Stomach (tissue), 9 donors: Measurements from ENCODE around the gene SPECC1. TPM values are rescaled to one million over a fixed set of nuclear protein-coding genes. Genes with fewer than 3 reads are reported as not detected.

Experiments
- DNase-seq, 2 donors: peaks; one replicate each; pipeline versions ENCODE4 v3.0.0 to v3.0.0-alpha.2; 2013 to 2019
- H3K27ac ChIP-seq, 5 donors: fragments of 200-600 bp in 4 of 5; sonication (generic) in 4 of 5; one replicate each; pipeline ENCODE4 v1.5.1; 2013 to 2019; ENCODE audit warnings: mild to moderate bottlenecking in 1 of 5, moderate library complexity in 1 of 5
- H3K27me3 ChIP-seq, 3 donors: fragments of 200-600 bp; sonication (generic); one replicate each; pipeline ENCODE4 v1.5.1; 2017 to 2019; ENCODE audit warnings: mixed run types in 1 of 3
- H3K36me3 ChIP-seq, 4 donors: fragments of 200-600 bp; sonication (generic); 1 replicate in 3 of 4; 2 replicates in 1 of 4; pipeline ENCODE4 v1.5.1; 2016 to 2019
- H3K4me1 ChIP-seq, 4 donors: fragments of 200-600 bp; sonication (generic); one replicate each; pipeline ENCODE4 v1.5.1; 2016 to 2019
- H3K4me3 ChIP-seq, 4 donors: fragments of 200-600 bp; sonication (generic) in 3 of 4; one replicate each; pipeline ENCODE4 v1.5.1; 2016 to 2019; ENCODE audit warnings: mild to moderate bottlenecking in 1 of 4
- H3K9me3 ChIP-seq, 4 donors: fragments of 200-600 bp; sonication (generic); one replicate each; pipeline ENCODE4 v1.5.1; 2016 to 2019
- EP300 ChIP-seq: sonication (generic); formaldehyde crosslinking; IDR thresholded peaks from one replicate; pipeline ENCODE4 v1.6.1; 2017; ENCODE audit warnings: antibody characterized with exemption
- POLR2A ChIP-seq, 4 donors: fragments of 450-650 bp; IDR thresholded peaks; one replicate each; pipeline ENCODE4 v1.6.1; 2016; ENCODE audit warnings: antibody characterized with exemption in 4 of 4, control low read depth in 2 of 4, mild to moderate bottlenecking in 1 of 4, moderate library complexity in 1 of 4
- POLR2AphosphoS5 ChIP-seq, 3 donors: sonication (generic); formaldehyde crosslinking; IDR thresholded peaks; one replicate each; pipeline ENCODE4 v1.6.1; 2016; ENCODE audit warnings: antibody characterized with exemption in 3 of 3
- whole genome bisulfite sequencing, 5 donors: extraction: QIAGEN DNeasy Blood & Tissue Kit in 3 of 5; methylation state at CpG; one replicate each; pipeline versions ENCODE4 v1.1.5 to v1.1.7; 2013 to 2018; 5-methylcytosine and 5-hydroxymethylcytosine counted together
- intact Hi-C: fragments of 100-400 bp; cut with DNase I; formaldehyde crosslinking; loops from one replicate; pipeline ENCODE4 v1.15.1; 2023; ENCODE audit warnings: low total_unique reads
- polyA plus RNA-seq, 3 donors: library from polyadenylated mRNA; stranded (reverse); fragments of 200-250 nt; gene quantifications; one replicate each; pipeline ENCODE4 v1.2.3, GENCODE V29; 2013
- total RNA-seq, 5 donors: library from RNA; depleted of rRNA; stranded (reverse); fragments of >200 nt; gene quantifications; one replicate each; pipeline versions ENCODE4 v1.1.0 to v1.2.3, GENCODE V29; 2014 to 2016
- TF ChIP-seq, protein P1 (sequence below), 7 experiments: fragments of 450-650 bp in 4 of 7; fragments of 200-600 bp in 3 of 7; sonication (generic) in 3 of 7; IDR thresholded peaks; one replicate each; pipeline ENCODE4 v1.5.1; 2016 to 2019; ENCODE audit warnings: antibody characterized with exemption in 7 of 7, control low read depth in 2 of 7, mild to moderate bottlenecking in 1 of 7
- donor health status: healthy with polysubstance abuse.
- donor health status: Bipolar disorder and iron deficiency.
- donor health status: healthy.

The SPECC1 gene
- total and polyA plus RNA-seq, 8 donors: 12.8 to 161 (median 34.5) TPM

DNA sequence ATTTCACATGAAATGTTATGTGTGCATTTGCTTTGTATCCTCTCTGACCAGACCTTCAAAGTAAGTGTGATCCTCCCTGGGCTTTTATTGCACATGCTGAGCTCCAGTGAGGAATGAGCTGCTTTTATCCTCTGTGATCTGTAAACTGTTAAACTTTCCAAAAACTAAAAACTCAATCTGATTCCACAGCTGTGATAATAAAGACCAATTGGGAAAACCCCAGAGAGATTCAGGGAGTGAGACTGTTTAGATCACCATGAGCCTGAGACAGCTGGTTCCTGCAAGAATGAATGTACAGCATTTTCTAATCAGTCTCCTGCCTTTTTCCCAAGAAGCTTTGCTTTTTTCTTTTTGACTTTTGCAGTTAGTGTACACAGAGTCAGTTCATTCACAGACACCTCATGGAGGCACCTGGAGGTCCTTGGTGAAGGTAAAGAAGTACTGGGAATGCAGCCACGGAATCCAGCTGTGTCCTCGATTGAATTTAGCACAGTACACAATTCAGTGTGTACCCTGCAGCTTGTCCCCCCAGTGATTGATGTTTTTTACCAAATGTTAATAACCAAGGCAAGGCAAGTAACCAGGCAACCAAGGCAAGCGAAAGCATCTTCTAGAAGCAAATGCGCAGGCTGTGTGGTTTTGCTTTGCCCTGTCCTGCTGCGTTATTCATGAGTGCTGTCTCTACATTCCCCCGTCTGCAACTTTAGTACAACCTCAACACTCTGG is 275.6 kb downstream of the SPECC1 start:
- TF ChIP-seq, protein P1, sequence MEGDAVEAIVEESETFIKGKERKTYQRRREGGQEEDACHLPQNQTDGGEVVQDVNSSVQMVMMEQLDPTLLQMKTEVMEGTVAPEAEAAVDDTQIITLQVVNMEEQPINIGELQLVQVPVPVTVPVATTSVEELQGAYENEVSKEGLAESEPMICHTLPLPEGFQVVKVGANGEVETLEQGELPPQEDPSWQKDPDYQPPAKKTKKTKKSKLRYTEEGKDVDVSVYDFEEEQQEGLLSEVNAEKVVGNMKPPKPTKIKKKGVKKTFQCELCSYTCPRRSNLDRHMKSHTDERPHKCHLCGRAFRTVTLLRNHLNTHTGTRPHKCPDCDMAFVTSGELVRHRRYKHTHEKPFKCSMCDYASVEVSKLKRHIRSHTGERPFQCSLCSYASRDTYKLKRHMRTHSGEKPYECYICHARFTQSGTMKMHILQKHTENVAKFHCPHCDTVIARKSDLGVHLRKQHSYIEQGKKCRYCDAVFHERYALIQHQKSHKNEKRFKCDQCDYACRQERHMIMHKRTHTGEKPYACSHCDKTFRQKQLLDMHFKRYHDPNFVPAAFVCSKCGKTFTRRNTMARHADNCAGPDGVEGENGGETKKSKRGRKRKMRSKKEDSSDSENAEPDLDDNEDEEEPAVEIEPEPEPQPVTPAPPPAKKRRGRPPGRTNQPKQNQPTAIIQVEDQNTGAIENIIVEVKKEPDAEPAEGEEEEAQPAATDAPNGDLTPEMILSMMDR (IDR thresholded peaks at IDR 0.05): no peak
- no peak for TF ChIP-seq POLR2A (IDR thresholded peaks at IDR 0.05)
- TF ChIP-seq POLR2AphosphoS5 (IDR thresholded peaks at IDR 0.05): no peak
- no peak for TF ChIP-seq EP300
- Histone ChIP-seq H3K4me1 (peaks cover 0 to 11% (median 1%) of the 10 kb centered on the region in 4 donors), H3K4me3 (no peak overlapping the region), H3K9me3 (no peaks in the 10 kb centered on the region), H3K27me3 (no peaks in the 10 kb centered on the region), H3K27ac (no peak overlapping the region), H3K36me3 (peaks cover 0 to 20% (median 0%) of the 10 kb centered on the region in 4 donors)
- intact Hi-C loops: no loop called here
- WGBS, 5 donors: 70 to 82% (median 72%) methylated on average over 6 of the region's 6 CpGs
- DNase-seq: peak in 1 of 2 donors; percentile 32

- Histone ChIP-seq H3K36me3 (peaks cover 0 to under 1% (median 0%) of the 10 kb centered on the region in 4 donors), H3K4me3 (no peak overlapping the region), H3K9me3 (no peaks in the 10 kb centered on the region), H3K27ac (no peak overlapping the region), H3K4me1 (peaks cover 0 to 7% (median 0%) of the 10 kb centered on the region in 4 donors), H3K27me3 (no peaks in the 10 kb centered on the region)
- no peak for DNase-seq
- TF ChIP-seq POLR2A (IDR thresholded peaks at IDR 0.05) (no peak), POLR2AphosphoS5 (IDR thresholded peaks at IDR 0.05) (no peak), EP300 (no peak)
- TF ChIP-seq, protein P1 (IDR thresholded peaks at IDR 0.05): no peak
- WGBS, 5 donors: 84 to 91% (median 88%) methylated on average over 3 of the region's 3 CpGs
- intact Hi-C loops: no loop called here
These were observed 280.8 kb downstream of the SPECC1 start for GRCh38 chr17:20289984-20290383.

DNA sequence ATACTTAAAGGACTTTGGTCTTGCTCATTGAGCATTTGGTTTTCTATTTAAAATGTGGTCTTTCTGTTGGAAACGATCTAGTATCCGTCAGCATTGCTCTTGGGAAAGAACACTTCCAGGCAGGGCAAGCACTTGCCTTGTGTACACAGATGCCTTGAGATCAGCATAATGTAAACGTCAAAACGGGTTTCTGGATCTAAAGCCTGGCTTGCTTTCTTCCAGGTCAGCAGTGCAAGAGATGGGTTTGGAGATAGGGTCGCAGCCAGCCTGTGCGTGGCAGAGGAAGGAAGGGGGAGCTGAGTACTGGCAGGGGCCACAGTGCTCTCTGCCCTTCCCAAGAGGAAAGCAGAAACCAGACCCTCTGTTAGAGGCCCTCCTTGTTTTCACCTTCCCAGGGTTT is 282.7 kb downstream of the SPECC1 start:
- peaks cover 0 to 7% (median 0%) of the 10 kb centered on the region in 4 donors for H3K4me1 ChIP-seq
- intact Hi-C loops: no loop called here
- 45 to 54% (median 53%) methylated on average over 6 of the region's 6 CpGs for WGBS, 5 donors
- no peak for DNase-seq
- H3K9me3 ChIP-seq: no peaks in the 10 kb centered on the region
- H3K27me3 ChIP-seq: no peaks in the 10 kb centered on the region
- H3K4me3 ChIP-seq: no peak overlapping the region
- TF ChIP-seq POLR2AphosphoS5 (IDR thresholded peaks at IDR 0.05) (no peak), POLR2A (IDR thresholded peaks at IDR 0.05) (no peak), EP300 (no peak)
- TF ChIP-seq, protein P1 (IDR thresholded peaks at IDR 0.05): no peak
- no peak overlapping the region for H3K27ac ChIP-seq
- peaks cover 0 to 1% (median under 1%) of the 10 kb centered on the region in 4 donors for H3K36me3 ChIP-seq

DNA sequence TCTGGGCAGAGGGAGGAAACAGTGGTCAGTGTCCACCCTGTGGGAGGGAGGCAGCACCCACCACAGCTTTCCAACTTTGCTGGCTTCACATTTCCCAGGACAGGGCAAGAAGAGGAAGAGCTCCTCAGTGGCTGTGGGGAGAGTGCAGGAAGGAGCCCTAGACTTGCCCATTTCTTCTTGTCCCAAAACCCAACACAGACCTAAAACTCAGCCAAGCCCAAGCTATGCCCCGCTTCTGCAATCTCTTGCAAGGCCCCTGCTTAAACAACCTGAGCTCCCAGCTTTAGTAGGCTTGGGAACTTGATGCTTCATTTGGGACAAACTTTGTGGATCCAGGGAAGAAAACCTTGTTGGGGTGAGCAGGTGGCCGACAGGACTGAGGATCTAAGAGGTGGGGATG is 284.3 kb downstream of the SPECC1 start:
- no peak overlapping the region for H3K4me3 ChIP-seq
- H3K27me3 ChIP-seq: no peaks in the 10 kb centered on the region
- H3K36me3 ChIP-seq: peaks cover 0 to 9% (median 2%) of the 10 kb centered on the region in 4 donors
- H3K9me3 ChIP-seq: no peaks in the 10 kb centered on the region
- no peak overlapping the region for H3K27ac ChIP-seq
- no peak for DNase-seq
- WGBS, 5 donors: 92 to 100% (median 99%) methylated on average over 2 of the region's 2 CpGs
- intact Hi-C loops: no loop called here
- peaks cover 0 to 7% (median 0%) of the 10 kb centered on the region in 4 donors for H3K4me1 ChIP-seq
- TF ChIP-seq POLR2AphosphoS5 (IDR thresholded peaks at IDR 0.05): no peak
- no peak for TF ChIP-seq POLR2A (IDR thresholded peaks at IDR 0.05)
- TF ChIP-seq, protein P1 (IDR thresholded peaks at IDR 0.05): no peak
